HCT116 (cell line): ENCODE data around the gene SUZ12.

ENCODE experiments used
- CBX3 ChIP-seq: IDR thresholded peaks from 2 replicates; pipeline ENCODE4 v1.6.1; 2012; ENCODE audit warnings: low read depth
- CTCF ChIP-seq, 3 experiments: fragments of 200-600 bp in 1 of 3; sonication (generic) in 1 of 3; IDR thresholded peaks in 2 of 3; conservative IDR thresholded peaks in 1 of 3; 2 replicates each; pipeline ENCODE4 v1.5.1; 2012 to 2017; ENCODE audit warnings: low read depth in 2 of 3, low read length in 2 of 3, antibody characterized with exemption in 1 of 3, borderline replicate concordance in 1 of 3, control low read depth in 1 of 3, mild to moderate bottlenecking in 1 of 3, mixed read lengths in 1 of 3, mixed run types in 1 of 3, moderate library complexity in 1 of 3; ENCODE audit not compliant: insufficient read depth in 1 of 3
- POLR2A ChIP-seq: IDR thresholded peaks from 2 replicates; pipeline ENCODE4 v1.7.0; 2011; ENCODE audit warnings: borderline replicate concordance; ENCODE audit not compliant: insufficient read depth, insufficient read length; ENCODE audit errors: extremely low read depth
- ZFX ChIP-seq: fragments of 450-650 bp; IDR thresholded peaks from 2 replicates; pipeline ENCODE4 v1.6.1; 2017
- TF ChIP-seq, protein P1 (sequence below): IDR thresholded peaks from 2 replicates; pipeline ENCODE4 v1.6.1; 2011; ENCODE audit warnings: mild to moderate bottlenecking, low read length, moderate library complexity; ENCODE audit not compliant: insufficient replicate concordance; ENCODE audit errors: extremely low read depth

- TF ChIP-seq CTCF (IDR thresholded peaks at IDR 0.05 in 2 of 3, conservative IDR thresholded peaks at IDR 0.05 in 1 of 3; ENCODE audit: borderline replicate concordance in 1 of 3, insufficient read depth in 1 of 3, low read depth in 2 of 3, low read length in 2 of 3) (no peak), ZFX (no peak), CBX3 (no peak), POLR2A (no peak)
- TF ChIP-seq, protein P1, sequence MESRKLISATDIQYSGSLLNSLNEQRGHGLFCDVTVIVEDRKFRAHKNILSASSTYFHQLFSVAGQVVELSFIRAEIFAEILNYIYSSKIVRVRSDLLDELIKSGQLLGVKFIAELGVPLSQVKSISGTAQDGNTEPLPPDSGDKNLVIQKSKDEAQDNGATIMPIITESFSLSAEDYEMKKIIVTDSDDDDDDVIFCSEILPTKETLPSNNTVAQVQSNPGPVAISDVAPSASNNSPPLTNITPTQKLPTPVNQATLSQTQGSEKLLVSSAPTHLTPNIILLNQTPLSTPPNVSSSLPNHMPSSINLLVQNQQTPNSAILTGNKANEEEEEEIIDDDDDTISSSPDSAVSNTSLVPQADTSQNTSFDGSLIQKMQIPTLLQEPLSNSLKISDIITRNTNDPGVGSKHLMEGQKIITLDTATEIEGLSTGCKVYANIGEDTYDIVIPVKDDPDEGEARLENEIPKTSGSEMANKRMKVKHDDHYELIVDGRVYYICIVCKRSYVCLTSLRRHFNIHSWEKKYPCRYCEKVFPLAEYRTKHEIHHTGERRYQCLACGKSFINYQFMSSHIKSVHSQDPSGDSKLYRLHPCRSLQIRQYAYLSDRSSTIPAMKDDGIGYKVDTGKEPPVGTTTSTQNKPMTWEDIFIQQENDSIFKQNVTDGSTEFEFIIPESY: no peak
Observed at GRCh38 chr17:31967648-31968047, 30.8 kb downstream of the SUZ12 start.
